MCF 10A (cell line): Measurements from ENCODE around the gene TMEM61. TPM values are rescaled to one million over a fixed set of nuclear protein-coding genes. Genes with fewer than 3 reads are reported as not detected.
A peak's percentile ranks its signal among the peaks of the same experiment; 100 is the strongest.
"Not testable (repeated sequence)": the region's sequence is repeated elsewhere in the genome, so short reads cannot be mapped to it uniquely, and the experiment has no call there.

ENCODE experiments used
- BruUV-seq: library from RNA; stranded (reverse); fragments of 400-500 nt; replicated peaks from 2 replicates; lab custom pipeline; 2021; lab: Mats Ljungman, UMichigan
- CTCF ChIA-PET: fragments of 300-600 bp; sonication (Branson Sonifier 250); formaldehyde crosslinking; extraction: SDS; loops from one replicate; lab custom pipeline; 2021; ENCODE audit warnings: antibody characterized with exemption, inconsistent platforms; lab: Yijun Ruan, JAX
- POLR2A ChIA-PET: fragments of 300-600, 350-650 bp; sonication (Branson Sonifier 250); formaldehyde crosslinking; extraction: SDS; loops from one replicate; lab custom pipeline; 2020; ENCODE audit warnings: antibody characterized with exemption, inconsistent platforms; lab: Yijun Ruan, JAX
- DNase-seq: peaks from one replicate; pipeline ENCODE4 v3.0.0-alpha.2; 2018; ENCODE audit not compliant: unreplicated experiment
- H3K27ac Mint-ChIP-seq: one replicate; pipeline ENCODE4 v1.8.0; 2022; ENCODE audit warnings: mild to moderate bottlenecking, low read depth, mixed read lengths; ENCODE audit not compliant: unreplicated experiment
- H3K27me3 Mint-ChIP-seq: one replicate; pipeline ENCODE4 v1.8.0; 2022; ENCODE audit warnings: mixed read lengths; ENCODE audit not compliant: insufficient read depth, unreplicated experiment
- H3K36me3 Mint-ChIP-seq: one replicate; pipeline ENCODE4 v1.8.0; 2022; ENCODE audit warnings: mild to moderate bottlenecking, moderate library complexity, mixed read lengths; ENCODE audit not compliant: insufficient read depth, unreplicated experiment
- H3K4me1 Mint-ChIP-seq: one replicate; pipeline ENCODE4 v1.8.0; 2022; ENCODE audit warnings: mixed read lengths; ENCODE audit not compliant: insufficient read depth, unreplicated experiment
- H3K4me3 Mint-ChIP-seq: one replicate; pipeline ENCODE4 v1.8.0; 2022; ENCODE audit warnings: mild to moderate bottlenecking, moderate library complexity, mixed read lengths; ENCODE audit not compliant: unreplicated experiment
- H3K9me3 Mint-ChIP-seq: one replicate; pipeline ENCODE4 v1.8.0; 2022; ENCODE audit warnings: mixed read lengths; ENCODE audit not compliant: unreplicated experiment
- CTCF ChIP-seq: fragments of 200-600 bp; IDR thresholded peaks from one replicate; pipeline ENCODE4 v1.8.0; 2022; ENCODE audit warnings: antibody characterized with exemption, mild to moderate bottlenecking; ENCODE audit not compliant: unreplicated experiment
- intact Hi-C: fragments of 100-400 bp; cut with micrococcal nuclease; formaldehyde crosslinking; loops from 2 replicates; pipeline ENCODE4 v1.14.1; 2022
- total RNA-seq: library from RNA; stranded (reverse); gene quantifications from 2 replicates; pipeline ENCODE4 v1.2.3, GENCODE V29; 2022

TMEM61 gene
- total RNA-seq, 1 experiment from 2014 or later = not detected

GRCh38 chr1:55018395-55018794 lies 38.0 kb downstream of the TMEM61 start:
- ChIA-PET CTCF (interaction anchor here (0.6 to 4.7 kb wide), 5 partner anchors 11 to 73 kb away, joined by 3 to 53 read pairs (median 4); no protein-coding TSS in a partner anchor), POLR2A (no interaction called here)
- Mint-ChIP-seq H3K36me3 (no peaks in the 10 kb centered on the region), H3K27me3 (peaks cover 37% of the 10 kb centered on the region), H3K27ac (no peak overlapping the region), H3K4me3 (no peak overlapping the region), H3K4me1 (peaks cover 11% of the 10 kb centered on the region), H3K9me3 (no peaks in the 10 kb centered on the region)
- TF ChIP-seq CTCF = no peak
- intact Hi-C loops = no loop called here
- no TSS peak for BruUV-seq
- no peak for DNase-seq

GRCh38 chr1:55021942-55022546 lies 41.6 kb downstream of the TMEM61 start:
- Mint-ChIP-seq H3K27me3 (peaks cover 3% of the 10 kb centered on the region), H3K9me3 (no peaks in the 10 kb centered on the region), H3K27ac (peak overlapping the region; percentile 85), H3K36me3 (no peaks in the 10 kb centered on the region), H3K4me3 (no peak overlapping the region), H3K4me1 (peaks cover 27% of the 10 kb centered on the region)
- TF ChIP-seq CTCF = peak; percentile 92
- ChIA-PET CTCF (interaction anchor here (0.6 to 4.7 kb wide), 32 partner anchors 9 to 1732 kb away, joined by 3 to 81 read pairs (median 4); partner anchors contain the start of gene BSND), POLR2A (interaction anchor here (0.7 to 1.2 kb wide), 2 partner anchors 16 to 77 kb away, joined by 3 to 5 read pairs; no protein-coding TSS in a partner anchor)
- peak; percentile 93 for DNase-seq
- BruUV-seq = no TSS peak
- intact Hi-C loops = loop anchor here (1.0 kb wide), 4 partner anchors 26 to 350 kb away; no protein-coding TSS in a partner anchor

GRCh38 chr1:55024163-55024562 lies 43.7 kb downstream of the TMEM61 start:
- H3K4me3 Mint-ChIP-seq, CTCF ChIA-PET, H3K27ac Mint-ChIP-seq, DNase-seq, POLR2A ChIA-PET, H3K27me3 Mint-ChIP-seq, BruUV-seq, intact Hi-C loops, H3K36me3 Mint-ChIP-seq, H3K9me3 Mint-ChIP-seq: not testable (repeated sequence)
- H3K4me1 Mint-ChIP-seq = peaks cover 32% of the 10 kb centered on the region

- BruUV-seq = not testable (repeated sequence)
Measured at GRCh38 chr1:55026682-55027081, 46.3 kb downstream of the TMEM61 start.

GRCh38 chr1:55031098-55031497 lies 50.7 kb downstream of the TMEM61 start:
- POLR2A ChIA-PET, H3K36me3 Mint-ChIP-seq, H3K27me3 Mint-ChIP-seq, BruUV-seq, H3K9me3 Mint-ChIP-seq, DNase-seq, H3K27ac Mint-ChIP-seq, H3K4me3 Mint-ChIP-seq, intact Hi-C loops: not testable (repeated sequence)
- CTCF ChIA-PET = interaction anchor here (0.9 kb wide), 1 partner anchor 86 kb away, joined by 4 read pairs; no protein-coding TSS in a partner anchor
- H3K4me1 Mint-ChIP-seq = peaks cover 14% of the 10 kb centered on the region

More at GRCh38 chr1:55026682-55027081, 46.3 kb downstream of the TMEM61 start:
- CTCF ChIA-PET, H3K36me3 Mint-ChIP-seq, H3K9me3 Mint-ChIP-seq, H3K27me3 Mint-ChIP-seq, POLR2A ChIA-PET, DNase-seq, H3K27ac Mint-ChIP-seq, intact Hi-C loops, H3K4me3 Mint-ChIP-seq: not testable (repeated sequence)
- peaks cover 30% of the 10 kb centered on the region for H3K4me1 Mint-ChIP-seq
